HG02610 (cell line): Measurements from ENCODE around the gene SHLD1.

Source experiments
- ATAC-seq: cut with Tn5 transposase; IDR thresholded peaks from one replicate; pipeline ENCODE4 v1.9.1; 2021; ENCODE audit warnings: mild to moderate bottlenecking, moderate library complexity; ENCODE audit not compliant: unreplicated experiment

The SHLD1 gene

GRCh38 chr20:5811746-5812145 lies 61.5 kb downstream of the SHLD1 start:
- no peak for ATAC-seq

GRCh38 chr20:5818346-5818681 lies 68.1 kb downstream of the SHLD1 start:
- ATAC-seq, result no peak

- no peak for ATAC-seq
Observed at GRCh38 chr20:5820738-5821137, 70.5 kb downstream of the SHLD1 start.

- ATAC-seq, result no peak
Observed at GRCh38 chr20:5821627-5822215, 71.5 kb downstream of the SHLD1 start.

- ATAC-seq, result no peak
Observed at GRCh38 chr20:5822569-5822968, 72.4 kb downstream of the SHLD1 start.

GRCh38 chr20:5825130-5825719 lies 75.0 kb downstream of the SHLD1 start:
- no peak for ATAC-seq

- ATAC-seq, result no peak
Observed at GRCh38 chr20:5827098-5827853, 77.1 kb downstream of the SHLD1 start.

- no peak for ATAC-seq
Observed at GRCh38 chr20:5827861-5828260, 77.7 kb downstream of the SHLD1 start.

- ATAC-seq, result no peak
Observed at GRCh38 chr20:5829241-5829809, 79.1 kb downstream of the SHLD1 start.

- ATAC-seq, result no peak
Observed at GRCh38 chr20:5831539-5832237, 81.5 kb downstream of the SHLD1 start.

GRCh38 chr20:5833309-5833941 lies 83.2 kb downstream of the SHLD1 start:
- ATAC-seq, result no peak

- no peak for ATAC-seq
Observed at GRCh38 chr20:5834436-5835005, 84.3 kb downstream of the SHLD1 start.

GRCh38 chr20:5835321-5835821 lies 85.2 kb downstream of the SHLD1 start:
- ATAC-seq, result no peak

- no peak for ATAC-seq
Observed at GRCh38 chr20:5835871-5836270, 85.7 kb downstream of the SHLD1 start.

GRCh38 chr20:5836569-5836968 lies 86.4 kb downstream of the SHLD1 start:
- ATAC-seq, result no peak

GRCh38 chr20:5840411-5841002 lies 90.3 kb downstream of the SHLD1 start:
- no peak for ATAC-seq

- no peak for ATAC-seq
Observed at GRCh38 chr20:5841522-5841921, 91.3 kb downstream of the SHLD1 start.

- no peak for ATAC-seq
Observed at GRCh38 chr20:5842465-5842864, 92.3 kb downstream of the SHLD1 start.

- ATAC-seq, result peak; percentile 67
Observed at GRCh38 chr20:5843054-5843592, 92.9 kb downstream of the SHLD1 start.
